HepG2 (cell line): ENCODE data around the gene ARHGEF40. TPM values are rescaled to one million over a fixed set of nuclear protein-coding genes. Genes with fewer than 3 reads are reported as not detected.

ENCODE experiments used
- ADNP ChIP-seq: sonication (generic); formaldehyde crosslinking; IDR thresholded peaks from 2 replicates; pipeline ENCODE4 v1.4.0; 2020; ENCODE audit warnings: missing genetic modification reagents
- CEBPG ChIP-seq: IDR thresholded peaks from 2 replicates; pipeline ENCODE4 v1.6.1; 2016
- JARID2 ChIP-seq: sonication (generic); formaldehyde crosslinking; IDR thresholded peaks from 2 replicates; pipeline ENCODE4 v1.8.1; 2023; ENCODE audit warnings: missing genetic modification reagents, inconsistent platforms; ENCODE audit not compliant: insufficient replicate concordance
- MAZ ChIP-seq, 2 experiments: sonication (generic) in 1 of 2; formaldehyde crosslinking in 1 of 2; IDR thresholded peaks; 2 replicates each; pipeline versions ENCODE4 v1.5.0 to v1.6.1; 2012 to 2020; ENCODE audit warnings: low read depth in 2 of 2, mild to moderate bottlenecking in 2 of 2, borderline replicate concordance in 1 of 2, improper control_type of control experiment in 1 of 2, low read length in 1 of 2, missing genetic modification reagents in 1 of 2, moderate library complexity in 1 of 2
- MEIS1 ChIP-seq: sonication (generic); formaldehyde crosslinking; IDR thresholded peaks from 2 replicates; pipeline ENCODE4 v1.9.0; 2021; ENCODE audit warnings: mild to moderate bottlenecking, missing genetic modification reagents, moderate library complexity, borderline replicate concordance
- NFE2L2 ChIP-seq: fragments of 150-350 bp; IDR thresholded peaks from 2 replicates; pipeline ENCODE4 v1.6.1; 2014; ENCODE audit warnings: low read length
- SATB2 ChIP-seq: sonication (generic); formaldehyde crosslinking; IDR thresholded peaks from 2 replicates; pipeline ENCODE4 v1.5.0; 2020; ENCODE audit warnings: missing genetic modification reagents
- XBP1 ChIP-seq: sonication (generic); formaldehyde crosslinking; IDR thresholded peaks from 2 replicates; pipeline ENCODE4 v1.5.0; 2020; ENCODE audit warnings: missing genetic modification reagents
- ZBTB7B ChIP-seq: sonication (generic); formaldehyde crosslinking; IDR thresholded peaks from 2 replicates; pipeline ENCODE4 v1.4.0; 2020; ENCODE audit warnings: missing genetic modification reagents
- ZFP41 ChIP-seq: sonication (generic); formaldehyde crosslinking; IDR thresholded peaks from 2 replicates; pipeline ENCODE4 v1.4.0; 2020; ENCODE audit warnings: mild to moderate bottlenecking, missing genetic modification reagents, borderline replicate concordance
- ZNF230 ChIP-seq: sonication (generic); formaldehyde crosslinking; IDR thresholded peaks from 2 replicates; pipeline ENCODE4 v1.4.0; 2020; ENCODE audit warnings: mild to moderate bottlenecking, missing genetic modification reagents
- ZNF431 ChIP-seq: sonication (generic); formaldehyde crosslinking; IDR thresholded peaks from 2 replicates; pipeline ENCODE4 v1.9.0; 2022; ENCODE audit warnings: missing genetic modification reagents, low read depth, mild to moderate bottlenecking, borderline replicate concordance
- ZNF83 ChIP-seq: sonication (generic); formaldehyde crosslinking; IDR thresholded peaks from 2 replicates; pipeline ENCODE4 v1.4.0; 2020; ENCODE audit warnings: missing genetic modification reagents, mild to moderate bottlenecking, borderline replicate concordance
- polyA plus RNA-seq, 8 experiments: library from polyadenylated mRNA; depleted of rRNA in 3 of 8; stranded (reverse) in 7 of 8; unstranded in 1 of 8; fragments of >200 nt; fragmentation: Illumina TruSeq in 4 of 8; extraction: Trizol in 4 of 8; gene quantifications; 2 replicates each; pipeline versions ENCODE4 v1.2.1 to v1.2.3, GENCODE V29; 2011 to 2016; ENCODE audit warnings: low read depth in 4 of 8, missing spikeins in 1 of 8, mixed read lengths in 1 of 8; ENCODE audit not compliant: insufficient read depth in 1 of 8
- total RNA-seq, 5 experiments: library from RNA; depleted of rRNA; stranded (reverse); fragments of >200 nt; fragmentation: Illumina TruSeq; extraction: Trizol; gene quantifications; 2 replicates each; pipeline ENCODE4 v1.2.3, GENCODE V29; 2016; ENCODE audit warnings: low read depth in 1 of 5
- TF ChIP-seq, protein P1 (sequence below): sonication (generic); formaldehyde crosslinking; conservative IDR thresholded peaks from 2 replicates; pipeline ENCODE4 v1.8.1; 2023; ENCODE audit warnings: missing genetic modification reagents
- TF ChIP-seq, protein P2 (sequence below): sonication (generic); formaldehyde crosslinking; IDR thresholded peaks from 2 replicates; pipeline ENCODE4 v1.4.0; 2020; ENCODE audit warnings: mild to moderate bottlenecking, missing genetic modification reagents, borderline replicate concordance
- TF ChIP-seq, protein P3 (sequence below): sonication (generic); formaldehyde crosslinking; IDR thresholded peaks from 2 replicates; pipeline ENCODE4 v1.8.0; 2022; ENCODE audit warnings: low read depth, missing genetic modification reagents
- TF ChIP-seq, protein P4 (sequence below), 2 experiments: sonication (generic) in 1 of 2; formaldehyde crosslinking in 1 of 2; IDR thresholded peaks; 2 replicates each; pipeline versions ENCODE4 v1.6.1 to v1.9.0; 2014 to 2022; ENCODE audit warnings: antibody characterized with exemption in 1 of 2, borderline replicate concordance in 1 of 2, inconsistent platforms in 1 of 2, low read depth in 1 of 2, missing genetic modification reagents in 1 of 2

Gene ARHGEF40
- total and polyA plus RNA-seq, 2 of the 13 experiments (the other 11 are each of a cell fraction or from before 2014, with no cell fraction given) = 28.1 to 78.1 TPM

DNA sequence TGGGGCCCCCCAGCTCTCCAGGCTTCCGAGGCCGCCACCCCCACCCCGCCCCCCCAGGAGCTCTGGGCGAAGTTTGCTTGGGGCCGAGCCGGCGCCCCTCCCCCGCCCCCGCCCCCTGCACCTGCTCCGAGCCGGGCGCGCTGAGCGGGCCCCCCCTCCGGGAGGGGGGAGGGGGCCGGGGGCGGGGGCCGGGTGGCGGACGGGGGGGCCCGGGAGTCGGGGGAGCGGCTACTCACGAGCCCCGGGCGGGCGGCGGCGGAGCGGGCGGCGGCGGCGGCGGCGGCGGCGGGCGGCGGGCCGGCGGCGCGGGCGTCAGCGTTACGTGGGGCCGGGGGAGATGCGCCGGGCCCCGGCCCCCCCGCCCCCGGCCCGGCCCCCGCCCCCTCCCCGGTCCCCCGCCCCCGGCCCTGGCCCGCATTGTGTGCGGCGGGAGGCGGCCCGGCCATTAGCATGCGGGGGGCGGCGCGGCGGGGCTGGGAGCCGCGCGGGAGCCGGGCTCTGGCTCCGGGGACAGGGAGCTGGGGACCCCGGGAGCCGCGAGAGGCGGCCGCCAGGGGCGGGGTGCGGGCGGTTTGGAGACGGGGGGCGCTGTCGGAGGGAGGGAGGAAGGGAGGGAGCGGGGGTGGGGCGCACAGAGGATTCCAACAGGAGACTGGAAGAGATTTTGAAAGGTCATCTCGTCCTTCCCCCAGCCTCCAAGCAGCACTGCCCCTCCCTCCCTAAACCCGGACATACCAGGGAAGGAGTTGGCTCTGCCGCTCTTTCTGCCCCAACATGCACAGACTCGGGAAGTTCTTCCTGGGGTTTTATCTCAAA is 28.2 kb downstream of the ARHGEF40 start, which contains the start of gene ZNF219 (continued):
- no peak for TF ChIP-seq ZNF431
- no peak for TF ChIP-seq ADNP (CRISPR knock-in tag)
- no peak for TF ChIP-seq JARID2
- TF ChIP-seq, protein P1, sequence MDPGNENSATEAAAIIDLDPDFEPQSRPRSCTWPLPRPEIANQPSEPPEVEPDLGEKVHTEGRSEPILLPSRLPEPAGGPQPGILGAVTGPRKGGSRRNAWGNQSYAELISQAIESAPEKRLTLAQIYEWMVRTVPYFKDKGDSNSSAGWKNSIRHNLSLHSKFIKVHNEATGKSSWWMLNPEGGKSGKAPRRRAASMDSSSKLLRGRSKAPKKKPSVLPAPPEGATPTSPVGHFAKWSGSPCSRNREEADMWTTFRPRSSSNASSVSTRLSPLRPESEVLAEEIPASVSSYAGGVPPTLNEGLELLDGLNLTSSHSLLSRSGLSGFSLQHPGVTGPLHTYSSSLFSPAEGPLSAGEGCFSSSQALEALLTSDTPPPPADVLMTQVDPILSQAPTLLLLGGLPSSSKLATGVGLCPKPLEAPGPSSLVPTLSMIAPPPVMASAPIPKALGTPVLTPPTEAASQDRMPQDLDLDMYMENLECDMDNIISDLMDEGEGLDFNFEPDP (CRISPR knock-in tag) = no peak
- TF ChIP-seq, protein P2, sequence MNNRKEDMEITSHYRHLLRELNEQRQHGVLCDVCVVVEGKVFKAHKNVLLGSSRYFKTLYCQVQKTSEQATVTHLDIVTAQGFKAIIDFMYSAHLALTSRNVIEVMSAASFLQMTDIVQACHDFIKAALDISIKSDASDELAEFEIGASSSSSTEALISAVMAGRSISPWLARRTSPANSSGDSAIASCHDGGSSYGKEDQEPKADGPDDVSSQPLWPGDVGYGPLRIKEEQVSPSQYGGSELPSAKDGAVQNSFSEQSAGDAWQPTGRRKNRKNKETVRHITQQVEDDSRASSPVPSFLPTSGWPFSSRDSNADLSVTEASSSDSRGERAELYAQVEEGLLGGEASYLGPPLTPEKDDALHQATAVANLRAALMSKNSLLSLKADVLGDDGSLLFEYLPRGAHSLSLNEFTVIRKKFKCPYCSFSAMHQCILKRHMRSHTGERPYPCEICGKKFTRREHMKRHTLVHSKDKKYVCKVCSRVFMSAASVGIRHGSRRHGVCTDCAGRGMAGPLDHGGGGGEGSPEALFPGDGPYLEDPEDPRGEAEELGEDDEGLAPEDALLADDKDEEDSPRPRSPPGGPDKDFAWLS (CRISPR knock-in tag) = no peak
- TF ChIP-seq NFE2L2 = no peak
- TF ChIP-seq ZBTB7B (CRISPR knock-in tag) = no peak
- TF ChIP-seq ZNF83 = no peak
- TF ChIP-seq XBP1 (CRISPR knock-in tag) = no peak
- TF ChIP-seq SATB2 = no peak
- no peak; the same call in 1 of the 2 replicates for TF ChIP-seq MAZ (IDR thresholded peaks at IDR 0.05; ENCODE audit: borderline replicate concordance, low read depth, low read length)
- no peak for TF ChIP-seq MAZ (CRISPR knock-in tag; IDR thresholded peaks at IDR 0.05; ENCODE audit: low read depth)
- TF ChIP-seq MEIS1 = no peak
- TF ChIP-seq, protein P3, sequence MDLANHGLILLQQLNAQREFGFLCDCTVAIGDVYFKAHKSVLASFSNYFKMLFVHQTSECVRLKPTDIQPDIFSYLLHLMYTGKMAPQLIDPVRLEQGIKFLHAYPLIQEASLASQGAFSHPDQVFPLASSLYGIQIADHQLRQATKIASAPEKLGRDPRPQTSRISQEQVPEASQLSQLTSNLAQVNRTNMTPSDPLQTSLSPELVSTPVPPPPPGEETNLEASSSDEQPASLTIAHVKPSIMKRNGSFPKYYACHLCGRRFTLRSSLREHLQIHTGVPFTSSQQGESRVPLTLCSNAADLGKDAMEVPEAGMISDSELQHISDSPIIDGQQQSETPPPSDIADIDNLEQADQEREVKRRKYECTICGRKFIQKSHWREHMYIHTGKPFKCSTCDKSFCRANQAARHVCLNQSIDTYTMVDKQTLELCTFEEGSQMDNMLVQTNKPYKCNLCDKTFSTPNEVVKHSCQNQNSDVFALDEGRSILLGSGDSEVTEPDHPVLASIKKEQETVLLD (CRISPR knock-in tag) = no peak
- no peak for TF ChIP-seq ZNF230 (CRISPR knock-in tag)
- TF ChIP-seq, protein P4, sequence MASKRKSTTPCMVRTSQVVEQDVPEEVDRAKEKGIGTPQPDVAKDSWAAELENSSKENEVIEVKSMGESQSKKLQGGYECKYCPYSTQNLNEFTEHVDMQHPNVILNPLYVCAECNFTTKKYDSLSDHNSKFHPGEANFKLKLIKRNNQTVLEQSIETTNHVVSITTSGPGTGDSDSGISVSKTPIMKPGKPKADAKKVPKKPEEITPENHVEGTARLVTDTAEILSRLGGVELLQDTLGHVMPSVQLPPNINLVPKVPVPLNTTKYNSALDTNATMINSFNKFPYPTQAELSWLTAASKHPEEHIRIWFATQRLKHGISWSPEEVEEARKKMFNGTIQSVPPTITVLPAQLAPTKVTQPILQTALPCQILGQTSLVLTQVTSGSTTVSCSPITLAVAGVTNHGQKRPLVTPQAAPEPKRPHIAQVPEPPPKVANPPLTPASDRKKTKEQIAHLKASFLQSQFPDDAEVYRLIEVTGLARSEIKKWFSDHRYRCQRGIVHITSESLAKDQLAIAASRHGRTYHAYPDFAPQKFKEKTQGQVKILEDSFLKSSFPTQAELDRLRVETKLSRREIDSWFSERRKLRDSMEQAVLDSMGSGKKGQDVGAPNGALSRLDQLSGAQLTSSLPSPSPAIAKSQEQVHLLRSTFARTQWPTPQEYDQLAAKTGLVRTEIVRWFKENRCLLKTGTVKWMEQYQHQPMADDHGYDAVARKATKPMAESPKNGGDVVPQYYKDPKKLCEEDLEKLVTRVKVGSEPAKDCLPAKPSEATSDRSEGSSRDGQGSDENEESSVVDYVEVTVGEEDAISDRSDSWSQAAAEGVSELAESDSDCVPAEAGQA (IDR thresholded peaks at IDR 0.05; ENCODE audit: low read depth) = no peak
- TF ChIP-seq, protein P4 (CRISPR knock-in tag; IDR thresholded peaks at IDR 0.05; ENCODE audit: borderline replicate concordance) = no peak
- TF ChIP-seq CEBPG (CRISPR knock-in tag) = no peak
- TF ChIP-seq ZFP41 (CRISPR knock-in tag) = no peak
